HCT116 (cell line): Measurements from ENCODE around the gene GRIA1. TPM values are rescaled to one million over a fixed set of nuclear protein-coding genes. Genes with fewer than 3 reads are reported as not detected.

Experiments used
- ATAC-seq: fragments of 200-7000 bp; cut with Tn5 transposase; 2 replicates; pipeline ENCODE4 v1.9.1; 2020; ENCODE audit warnings: mild to moderate bottlenecking, moderate library complexity
- BruUV-seq: library from RNA; stranded (reverse); fragments of 400-500 nt; replicated peaks from 2 replicates; lab custom pipeline; 2021; lab: Mats Ljungman, UMichigan
- CTCF ChIA-PET: fragments of 300-600 bp; sonication (Branson Sonifier 250); formaldehyde crosslinking; loops from one replicate; lab custom pipeline; 2021; ENCODE audit warnings: antibody characterized with exemption; lab: Charles Lee
- POLR2A ChIA-PET: fragments of 300-600, 350-600 bp; sonication (Branson Sonifier 250); formaldehyde crosslinking; loops from one replicate; lab custom pipeline; 2021; ENCODE audit warnings: antibody characterized with exemption; lab: Charles Lee
- RAD21 ChIA-PET, 2 experiments: fragments of 300-600 bp; sonication (Branson Sonifier 250); formaldehyde crosslinking; loops; one replicate each; lab custom pipeline; 2023; ENCODE audit warnings: low total read pairs in 2 of 2; ENCODE audit not compliant: uncharacterized antibody in 2 of 2, unreplicated experiment in 2 of 2, low non-redundant PET in 1 of 2; lab: Charles Lee
- DNase-seq: peaks from one replicate; pipeline ENCODE4 v3.0.0-alpha.2; 2010; ENCODE audit warnings: low read depth, low spot score
- H2AFZ ChIP-seq: fragments of 200-600 bp; shearing (Covaris generic), sonication (generic); 2 replicates; pipeline ENCODE4 v1.6.1; 2017; ENCODE audit warnings: low read depth, mixed run types, mixed read lengths, antibody characterized with exemption, low read length; ENCODE audit not compliant: poor library complexity, severe bottlenecking
- H3K27ac ChIP-seq: 2 replicates; pipeline ENCODE4 v1.5.1; 2012; ENCODE audit warnings: low read depth, low read length
- H3K27me3 ChIP-seq: fragments of 200-600 bp; sonication (generic); 2 replicates; pipeline ENCODE4 v1.6.1; 2016; ENCODE audit warnings: mixed run types, low read length, mixed read lengths; ENCODE audit not compliant: insufficient read depth
- H3K36me3 ChIP-seq, 2 experiments: fragments of 200-500 bp in 1 of 2; fragments of 200-600 bp in 1 of 2; sonication (Bioruptor generic) in 1 of 2; sonication (generic) in 1 of 2; 2 replicates each; pipeline versions ENCODE4 v1.5.1 to v1.6.1; 2014 to 2016; ENCODE audit warnings: low read length in 2 of 2, inconsistent platforms in 1 of 2, mixed read lengths in 1 of 2, mixed run types in 1 of 2; ENCODE audit not compliant: insufficient read depth in 2 of 2, control insufficient read depth in 1 of 2
- H3K4me1 ChIP-seq, 2 experiments: fragments of 200-600 bp in 1 of 2; sonication (generic) in 1 of 2; 2 replicates each; pipeline versions ENCODE4 v1.5.1 to v1.6.1; 2012 to 2017; ENCODE audit warnings: low read length in 2 of 2, inconsistent platforms in 1 of 2, mild to moderate bottlenecking in 1 of 2, mixed read lengths in 1 of 2, mixed run types in 1 of 2, moderate library complexity in 1 of 2; ENCODE audit not compliant: insufficient read depth in 2 of 2, control insufficient read depth in 1 of 2
- H3K4me2 ChIP-seq: fragments of 200-600 bp; sonication (generic); 2 replicates; pipeline ENCODE4 v1.6.1; 2017; ENCODE audit warnings: mixed run types, low read length, mixed read lengths
- H3K4me3 ChIP-seq, 2 experiments: fragments of 200-600 bp in 1 of 2; sonication (generic) in 1 of 2; replicated peaks in 1 of 2; 2 replicates each; pipeline ENCODE4 v1.5.1; 2011 to 2016; ENCODE audit warnings: low read length in 2 of 2, control low read depth in 1 of 2, low read depth in 1 of 2, mild to moderate bottlenecking in 1 of 2, mixed read lengths in 1 of 2, mixed run types in 1 of 2
- H3K79me2 ChIP-seq: fragments of 200-600 bp; sonication (generic); 2 replicates; pipeline ENCODE4 v1.6.1; 2017; ENCODE audit warnings: mild to moderate bottlenecking, mixed run types, low read length, moderate library complexity, mixed read lengths; ENCODE audit not compliant: insufficient read depth
- H3K9ac ChIP-seq: fragments of 200-600 bp; sonication (generic); 2 replicates; pipeline ENCODE4 v1.6.1; 2016; ENCODE audit warnings: low read length, mixed read lengths
- H3K9me2 ChIP-seq: fragments of 200-600 bp; sonication (generic), shearing (Covaris generic); 2 replicates; pipeline ENCODE4 v1.6.1; 2017; ENCODE audit warnings: mixed run types, mild to moderate bottlenecking, moderate library complexity; ENCODE audit not compliant: insufficient read depth
- H3K9me3 ChIP-seq, 2 experiments: fragments of 200-500 bp in 1 of 2; fragments of 200-600 bp in 1 of 2; sonication (Bioruptor generic) in 1 of 2; sonication (generic) in 1 of 2; 2 replicates each; pipeline ENCODE4 v1.6.1; 2014 to 2017; ENCODE audit warnings: low read length in 2 of 2, mixed read lengths in 2 of 2, inconsistent platforms in 1 of 2, low read depth in 1 of 2, mild to moderate bottlenecking in 1 of 2, mixed run types in 1 of 2, moderate library complexity in 1 of 2; ENCODE audit not compliant: control insufficient read depth in 1 of 2, insufficient read depth in 1 of 2
- H4K20me1 ChIP-seq: fragments of 200-600 bp; sonication (generic), shearing (Covaris generic); 2 replicates; pipeline ENCODE4 v1.6.1; 2017; ENCODE audit warnings: mixed run types, mild to moderate bottlenecking, moderate library complexity; ENCODE audit not compliant: insufficient read depth
- CBX3 ChIP-seq: IDR thresholded peaks from 2 replicates; pipeline ENCODE4 v1.6.1; 2012; ENCODE audit warnings: low read depth
- EGR1 ChIP-seq: IDR thresholded peaks from 2 replicates; pipeline ENCODE4 v1.6.1; 2012; ENCODE audit warnings: low read depth
- ELF1 ChIP-seq: IDR thresholded peaks from 2 replicates; pipeline ENCODE4 v1.6.1; 2012; ENCODE audit warnings: low read depth, borderline replicate concordance
- EZH2phosphoT487 ChIP-seq: fragments of 200-600 bp; IDR thresholded peaks from 2 replicates; pipeline ENCODE4 v1.6.1; 2018; ENCODE audit warnings: antibody characterized with exemption, borderline replicate concordance
- FOSL1 ChIP-seq: IDR thresholded peaks from 2 replicates; pipeline ENCODE4 v1.6.1; 2012; ENCODE audit warnings: low read depth
- POLR2AphosphoS5 ChIP-seq: IDR thresholded peaks from 2 replicates; pipeline ENCODE4 v1.6.1; 2011; ENCODE audit warnings: mild to moderate bottlenecking, low read depth, low read length, moderate library complexity
- RAD21 ChIP-seq: IDR thresholded peaks from 2 replicates; pipeline ENCODE4 v1.6.1; 2012; ENCODE audit warnings: low read depth, mild to moderate bottlenecking
- SIN3A ChIP-seq: IDR thresholded peaks from 2 replicates; pipeline ENCODE4 v1.6.1; 2012; ENCODE audit warnings: low read depth
- SRF ChIP-seq: IDR thresholded peaks from 2 replicates; pipeline ENCODE4 v1.6.1; 2012; ENCODE audit warnings: low read depth
- ZNF274 ChIP-seq: fragments of 200-500 bp; sonication (Bioruptor generic); IDR thresholded peaks from 2 replicates; pipeline ENCODE4 v1.6.1; 2014; ENCODE audit warnings: mild to moderate bottlenecking, low read depth, low read length, inconsistent platforms
- intact Hi-C: fragments of 100-400 bp; cut with micrococcal nuclease; formaldehyde crosslinking; loops from 2 replicates; pipeline ENCODE4 v1.10.0; 2022
- total RNA-seq: library from RNA; stranded (reverse); gene quantifications from one replicate; pipeline ENCODE4 v1.2.1, GENCODE V29; 2021; ENCODE audit not compliant: unreplicated experiment
- TF ChIP-seq, protein P1 (sequence below): IDR thresholded peaks from 2 replicates; pipeline ENCODE4 v1.6.1; 2012
- TF ChIP-seq, protein P2 (sequence below): IDR thresholded peaks from 2 replicates; pipeline ENCODE4 v1.6.1; 2012; ENCODE audit warnings: low read depth

The GRIA1 gene
- total RNA-seq, 1 experiment from 2014 or later: not detected

DNA sequence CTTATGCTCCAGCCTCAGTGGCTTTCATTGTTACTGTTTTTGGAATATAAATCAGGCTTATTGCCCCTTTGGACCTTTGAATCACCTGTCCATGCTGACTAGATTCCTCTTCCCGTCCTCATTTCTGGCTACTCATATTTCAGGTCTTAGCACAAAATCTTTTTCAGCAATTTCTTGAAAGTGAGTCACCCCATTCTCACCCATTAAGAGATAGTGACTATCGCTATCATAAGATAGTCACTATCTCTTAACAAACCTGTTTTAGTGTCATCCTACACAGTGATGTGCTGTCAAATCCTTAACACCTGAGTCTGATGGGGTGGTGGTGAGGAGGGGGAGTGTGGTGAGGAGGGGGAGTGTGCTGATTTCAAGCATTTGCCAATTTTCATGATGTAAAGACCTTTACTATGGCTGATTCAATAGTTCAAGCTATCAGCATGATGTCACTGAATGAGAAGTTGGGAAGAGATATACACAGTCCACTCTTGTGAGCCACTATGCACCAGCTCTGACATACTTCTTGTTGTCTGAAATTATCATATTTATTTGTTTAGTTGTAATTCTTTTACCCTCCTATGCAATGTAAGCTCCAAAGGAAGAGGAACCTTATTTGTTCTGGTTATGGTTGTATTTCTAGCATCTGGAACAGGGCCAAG, 95.3 kb downstream of the GRIA1 start:
- ATAC-seq (no peak), DNase-seq (no peak)
- Histone ChIP-seq H3K27ac (no peak overlapping the region), H3K9me3 (no peaks in the 10 kb centered on the region), H3K9ac (no peak overlapping the region), H4K20me1 (no peaks in the 10 kb centered on the region), H3K4me1 (no peaks in the 10 kb centered on the region), H3K4me2 (no peak overlapping the region), H3K27me3 (peaks cover 35% of the 10 kb centered on the region), H2AFZ (no peak overlapping the region), H3K79me2 (no peaks in the 10 kb centered on the region), H3K36me3 (no peaks in the 10 kb centered on the region), H3K9me2 (no peaks in the 10 kb centered on the region), H3K4me3 (no peak overlapping the region)
- BruUV-seq: no TSS peak
- POLR2A ChIA-PET: no interaction called here
- RAD21 ChIA-PET: no interaction called here
- TF ChIP-seq EZH2phosphoT487: no peak
- TF ChIP-seq CBX3: no peak
- no peak for TF ChIP-seq RAD21
- no peak for TF ChIP-seq SIN3A
- TF ChIP-seq FOSL1: no peak
- no peak for TF ChIP-seq POLR2AphosphoS5
- no peak for TF ChIP-seq EGR1
- TF ChIP-seq, protein P1, sequence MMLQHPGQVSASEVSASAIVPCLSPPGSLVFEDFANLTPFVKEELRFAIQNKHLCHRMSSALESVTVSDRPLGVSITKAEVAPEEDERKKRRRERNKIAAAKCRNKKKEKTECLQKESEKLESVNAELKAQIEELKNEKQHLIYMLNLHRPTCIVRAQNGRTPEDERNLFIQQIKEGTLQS: no peak
- no peak for TF ChIP-seq ZNF274
- intact Hi-C loops: no loop called here
- CTCF ChIA-PET: no interaction called here

DNA sequence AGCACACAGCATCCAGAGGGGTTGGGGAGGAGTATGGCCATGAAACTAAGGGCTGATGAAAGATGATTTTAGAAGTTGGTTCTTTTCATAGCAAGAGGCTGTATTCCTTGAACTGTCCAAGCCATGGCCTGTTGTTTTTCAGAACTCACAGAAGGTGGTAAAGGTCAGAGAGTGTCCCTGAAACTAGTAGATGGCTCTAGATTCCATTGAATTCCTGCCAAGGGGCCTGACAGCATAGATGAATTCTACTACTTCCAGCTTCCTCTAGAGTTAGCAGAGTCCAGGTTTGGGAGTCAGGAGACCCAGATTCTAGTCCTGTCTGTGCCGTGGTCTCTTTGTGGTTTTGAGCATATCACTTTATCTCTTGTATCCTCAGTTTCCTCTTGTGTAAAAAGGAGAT, 101.6 kb downstream of the GRIA1 start:
- ChIA-PET CTCF (no interaction called here), RAD21 (no interaction called here), POLR2A (no interaction called here)
- no peaks in the 10 kb centered on the region for H3K79me2 ChIP-seq
- H3K9ac ChIP-seq: no peak overlapping the region
- no peaks in the 10 kb centered on the region for H3K36me3 ChIP-seq
- no peak overlapping the region for H3K4me3 ChIP-seq
- H2AFZ ChIP-seq: no peak overlapping the region
- no peaks in the 10 kb centered on the region for H3K9me2 ChIP-seq
- H3K27ac ChIP-seq: no peak overlapping the region
- TF ChIP-seq, protein P2, sequence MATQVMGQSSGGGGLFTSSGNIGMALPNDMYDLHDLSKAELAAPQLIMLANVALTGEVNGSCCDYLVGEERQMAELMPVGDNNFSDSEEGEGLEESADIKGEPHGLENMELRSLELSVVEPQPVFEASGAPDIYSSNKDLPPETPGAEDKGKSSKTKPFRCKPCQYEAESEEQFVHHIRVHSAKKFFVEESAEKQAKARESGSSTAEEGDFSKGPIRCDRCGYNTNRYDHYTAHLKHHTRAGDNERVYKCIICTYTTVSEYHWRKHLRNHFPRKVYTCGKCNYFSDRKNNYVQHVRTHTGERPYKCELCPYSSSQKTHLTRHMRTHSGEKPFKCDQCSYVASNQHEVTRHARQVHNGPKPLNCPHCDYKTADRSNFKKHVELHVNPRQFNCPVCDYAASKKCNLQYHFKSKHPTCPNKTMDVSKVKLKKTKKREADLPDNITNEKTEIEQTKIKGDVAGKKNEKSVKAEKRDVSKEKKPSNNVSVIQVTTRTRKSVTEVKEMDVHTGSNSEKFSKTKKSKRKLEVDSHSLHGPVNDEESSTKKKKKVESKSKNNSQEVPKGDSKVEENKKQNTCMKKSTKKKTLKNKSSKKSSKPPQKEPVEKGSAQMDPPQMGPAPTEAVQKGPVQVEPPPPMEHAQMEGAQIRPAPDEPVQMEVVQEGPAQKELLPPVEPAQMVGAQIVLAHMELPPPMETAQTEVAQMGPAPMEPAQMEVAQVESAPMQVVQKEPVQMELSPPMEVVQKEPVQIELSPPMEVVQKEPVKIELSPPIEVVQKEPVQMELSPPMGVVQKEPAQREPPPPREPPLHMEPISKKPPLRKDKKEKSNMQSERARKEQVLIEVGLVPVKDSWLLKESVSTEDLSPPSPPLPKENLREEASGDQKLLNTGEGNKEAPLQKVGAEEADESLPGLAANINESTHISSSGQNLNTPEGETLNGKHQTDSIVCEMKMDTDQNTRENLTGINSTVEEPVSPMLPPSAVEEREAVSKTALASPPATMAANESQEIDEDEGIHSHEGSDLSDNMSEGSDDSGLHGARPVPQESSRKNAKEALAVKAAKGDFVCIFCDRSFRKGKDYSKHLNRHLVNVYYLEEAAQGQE: no peak
- no peak for TF ChIP-seq SRF
- TF ChIP-seq ELF1: no peak
- TF ChIP-seq SIN3A: no peak
- no peak overlapping the region for H3K4me2 ChIP-seq
- ATAC-seq (no peak), DNase-seq (no peak)
- BruUV-seq: no TSS peak
- no peaks in the 10 kb centered on the region for H4K20me1 ChIP-seq
- no peaks in the 10 kb centered on the region for H3K9me3 ChIP-seq
- H3K4me1 ChIP-seq: no peaks in the 10 kb centered on the region
- H3K27me3 ChIP-seq: peaks cover 48% of the 10 kb centered on the region
- intact Hi-C loops: no loop called here
